Omental fat pad (tissue), 4 donors: ENCODE data around the gene NOL12. TPM values are rescaled to one million over a fixed set of nuclear protein-coding genes. Genes with fewer than 3 reads are reported as not detected.

Experiments used
- ATAC-seq: fragments of 150-250 bp; one replicate; pipeline ENCODE4 v1.9.1; 2016; ENCODE audit warnings: mild to moderate bottlenecking, moderate library complexity; ENCODE audit not compliant: low FRiP score
- DNase-seq: peaks from one replicate; pipeline ENCODE4 v3.0.0-alpha.2; 2019; ENCODE audit warnings: low spot score
- CTCF ChIP-seq, 3 donors: fragments of 450-650 bp; IDR thresholded peaks; one replicate each; pipeline ENCODE4 v1.5.1; 2016 to 2017; ENCODE audit warnings: antibody characterized with exemption in 3 of 3, mild to moderate bottlenecking in 3 of 3, moderate library complexity in 2 of 3
- total RNA-seq, 4 donors: library from RNA; depleted of rRNA; stranded (reverse); fragments of >200 nt; gene quantifications; one replicate each; pipeline ENCODE4 v1.1.0, GENCODE V29; 2016

The NOL12 gene
- total RNA-seq, 4 donors from 2014 or later, result 16.4 to 34.8 (median 21.4) TPM

GRCh38 chr22:37708580-37709444 is 22.7 kb downstream of the NOL12 start:
- DNase-seq (no peak), ATAC-seq (no peak)

GRCh38 chr22:37709445-37709765 is 23.3 kb downstream of the NOL12 start:
- no peak for ATAC-seq
- DNase-seq, result no peak
- TF ChIP-seq CTCF (IDR thresholded peaks at IDR 0.05), result no peak

More at GRCh38 chr22:37708580-37709444, 22.7 kb downstream of the NOL12 start:
- TF ChIP-seq CTCF (IDR thresholded peaks at IDR 0.05), result no peak

- DNase-seq (no peak), ATAC-seq (no peak)
- no peak for TF ChIP-seq CTCF (IDR thresholded peaks at IDR 0.05)
These were observed 24.5 kb downstream of the NOL12 start for GRCh38 chr22:37710675-37711074.

- no peak for TF ChIP-seq CTCF (IDR thresholded peaks at IDR 0.05)
- no peak for DNase-seq
- no peak for ATAC-seq
These were observed 25.3 kb downstream of the NOL12 start for GRCh38 chr22:37711490-37711889.

- ATAC-seq (no peak), DNase-seq (no peak)
- TF ChIP-seq CTCF (IDR thresholded peaks at IDR 0.05), result no peak
These were observed 27.6 kb downstream of the NOL12 start for GRCh38 chr22:37713761-37714160.

- no peak for ATAC-seq
- no peak for TF ChIP-seq CTCF (IDR thresholded peaks at IDR 0.05)
- no peak for DNase-seq
These were observed 28.5 kb downstream of the NOL12 start for GRCh38 chr22:37714634-37715033.

GRCh38 chr22:37715760-37716159 is 29.6 kb downstream of the NOL12 start:
- ATAC-seq (no peak), DNase-seq (no peak)
- TF ChIP-seq CTCF (IDR thresholded peaks at IDR 0.05), result no peak
